GM19468 (cell line): ENCODE measurements around the gene PLEKHG5.
A peak's percentile ranks its signal among the peaks of the same experiment; 100 is the strongest.
"Not testable (repeated sequence)": the region's sequence is repeated elsewhere in the genome, so short reads cannot be mapped to it uniquely, and the experiment has no call there.

ENCODE experiments used
- ATAC-seq: cut with Tn5 transposase; IDR thresholded peaks from one replicate; pipeline ENCODE4 v1.9.1; 2021; ENCODE audit warnings: mild to moderate bottlenecking, moderate library complexity, moderate number of reproducible peaks; ENCODE audit not compliant: unreplicated experiment; ENCODE audit errors: extremely low read depth

PLEKHG5 gene

DNA sequence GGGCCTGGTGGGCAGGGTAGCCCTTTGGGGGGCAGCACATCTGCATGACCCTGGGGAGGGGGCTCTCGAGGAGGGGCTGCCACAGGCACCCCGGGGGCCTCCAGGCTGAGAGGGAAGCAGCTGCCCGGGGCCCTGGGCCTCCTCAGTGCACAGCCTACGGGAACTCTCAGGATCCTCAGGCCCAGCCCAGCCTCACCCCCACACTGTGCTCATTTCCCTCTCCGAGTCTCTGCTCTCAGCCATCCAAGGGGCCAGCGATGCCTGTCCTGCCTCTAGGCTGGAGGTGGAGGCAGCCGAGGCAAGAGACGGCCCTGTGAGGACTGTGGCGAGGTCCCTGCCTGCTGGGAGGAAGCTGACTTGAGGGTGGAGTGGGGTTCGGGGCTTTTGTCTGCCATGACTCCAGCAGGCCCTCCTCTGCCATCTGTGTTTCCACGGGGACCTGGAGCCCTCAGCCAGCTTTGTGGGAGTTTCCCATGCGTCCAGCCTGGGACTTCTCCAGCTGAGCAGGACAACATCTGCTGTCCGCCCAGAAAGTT is 7.2 kb upstream of the PLEKHG5 start:
- no peak for ATAC-seq

DNA sequence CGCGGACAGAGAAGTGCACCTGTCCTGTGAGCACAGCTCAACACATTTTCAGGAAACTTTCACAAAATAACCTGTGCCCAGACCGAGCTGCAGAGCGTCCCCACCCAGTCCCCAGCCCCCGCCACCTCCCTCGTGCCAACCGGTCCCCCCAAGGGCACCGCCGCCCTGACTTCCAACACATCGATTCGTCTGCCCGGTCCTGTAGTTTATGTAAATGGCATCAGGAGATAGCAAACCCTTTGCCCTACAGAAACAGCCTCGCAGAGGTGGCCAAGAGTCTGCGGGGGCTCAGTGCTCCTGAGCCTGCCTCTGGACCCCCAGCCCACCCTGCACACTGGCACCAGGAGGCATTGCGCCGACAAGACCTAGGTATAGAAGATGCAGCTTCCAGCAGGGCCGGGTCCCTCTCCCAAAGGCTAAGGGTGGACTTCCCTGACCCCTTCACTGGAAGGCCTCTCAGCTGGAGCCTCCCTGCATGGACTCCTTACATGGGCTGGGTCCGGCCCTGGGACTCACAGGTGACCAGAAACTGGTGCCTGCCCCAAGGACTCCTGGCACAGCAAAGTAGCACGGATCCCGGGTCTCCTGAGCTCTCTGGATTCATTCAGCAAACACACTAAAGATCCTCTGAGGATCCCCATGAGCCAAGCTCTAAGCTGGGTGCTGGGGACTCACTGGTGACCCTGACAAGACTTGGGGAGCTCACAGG is 6.6 kb upstream of the PLEKHG5 start:
- no peak for ATAC-seq

DNA sequence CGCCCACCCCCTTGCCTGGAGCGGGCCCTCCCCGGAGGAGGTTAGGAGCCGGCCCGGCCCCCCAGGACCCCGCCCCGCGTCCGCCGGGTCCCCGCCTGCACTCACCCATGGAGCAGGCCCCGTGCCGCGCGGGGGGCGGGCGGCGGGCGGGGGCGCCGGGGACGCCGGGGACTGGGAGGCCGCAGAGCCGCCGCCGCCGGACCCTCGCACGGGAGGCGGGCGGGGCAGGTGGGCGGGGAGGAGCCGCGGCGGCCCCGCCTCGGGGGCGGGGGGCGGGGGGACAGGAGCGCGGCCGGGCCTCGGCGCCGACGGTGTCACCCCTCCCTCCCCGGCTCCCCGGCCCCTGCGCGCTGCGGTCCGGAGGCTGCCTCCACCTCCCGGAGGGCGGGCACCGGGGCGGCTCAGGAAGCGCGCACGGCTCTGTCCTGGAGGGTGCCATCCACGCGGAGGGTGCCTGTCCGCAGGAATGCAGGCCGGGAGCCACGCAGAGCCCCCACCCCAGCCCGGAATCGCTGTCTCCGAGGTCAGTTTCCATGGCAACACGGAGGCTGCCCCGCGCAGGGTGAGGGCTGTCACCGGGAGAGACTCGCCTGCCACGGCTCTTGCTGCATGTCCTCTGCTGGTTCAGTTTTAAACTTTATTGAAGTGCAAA is 5.9 kb upstream of the PLEKHG5 start:
- no peak for ATAC-seq

DNA sequence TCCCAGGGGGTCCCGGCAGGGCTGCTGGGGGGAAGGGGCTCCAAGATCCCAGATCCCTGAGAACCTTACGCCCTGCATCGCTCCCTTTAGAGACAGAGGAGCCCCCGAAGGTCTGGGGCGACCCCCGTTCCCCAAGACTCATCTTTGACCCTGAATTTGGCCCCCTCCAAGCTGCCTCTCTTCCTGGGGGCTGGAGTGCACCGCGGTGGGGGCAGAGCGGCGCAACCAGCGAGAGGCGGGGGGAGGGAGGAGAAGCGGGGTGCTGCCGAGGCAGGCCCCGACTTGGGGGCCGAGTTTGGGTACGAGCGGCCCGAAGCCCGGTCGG is 5.4 kb upstream of the PLEKHG5 start:
- no peak for ATAC-seq

DNA sequence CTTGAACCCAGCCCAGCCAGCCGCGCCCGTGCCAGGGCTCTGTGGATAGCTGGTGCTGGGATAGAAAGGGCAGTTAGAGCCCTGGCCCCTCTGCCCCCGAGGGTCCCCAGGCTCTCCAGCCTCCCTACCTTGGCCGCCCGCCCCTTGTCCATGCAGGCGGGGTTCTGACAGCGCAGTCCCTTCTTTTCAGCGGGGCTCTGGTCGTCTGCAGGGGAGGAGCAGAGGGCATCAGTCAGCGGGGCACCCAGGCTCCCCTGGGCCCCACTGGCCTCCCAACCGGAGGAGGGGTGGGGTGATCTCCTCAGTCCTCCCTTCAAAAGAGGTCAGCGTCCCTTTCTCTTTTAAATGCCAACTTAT is 4.9 kb upstream of the PLEKHG5 start:
- ATAC-seq, result no peak

DNA sequence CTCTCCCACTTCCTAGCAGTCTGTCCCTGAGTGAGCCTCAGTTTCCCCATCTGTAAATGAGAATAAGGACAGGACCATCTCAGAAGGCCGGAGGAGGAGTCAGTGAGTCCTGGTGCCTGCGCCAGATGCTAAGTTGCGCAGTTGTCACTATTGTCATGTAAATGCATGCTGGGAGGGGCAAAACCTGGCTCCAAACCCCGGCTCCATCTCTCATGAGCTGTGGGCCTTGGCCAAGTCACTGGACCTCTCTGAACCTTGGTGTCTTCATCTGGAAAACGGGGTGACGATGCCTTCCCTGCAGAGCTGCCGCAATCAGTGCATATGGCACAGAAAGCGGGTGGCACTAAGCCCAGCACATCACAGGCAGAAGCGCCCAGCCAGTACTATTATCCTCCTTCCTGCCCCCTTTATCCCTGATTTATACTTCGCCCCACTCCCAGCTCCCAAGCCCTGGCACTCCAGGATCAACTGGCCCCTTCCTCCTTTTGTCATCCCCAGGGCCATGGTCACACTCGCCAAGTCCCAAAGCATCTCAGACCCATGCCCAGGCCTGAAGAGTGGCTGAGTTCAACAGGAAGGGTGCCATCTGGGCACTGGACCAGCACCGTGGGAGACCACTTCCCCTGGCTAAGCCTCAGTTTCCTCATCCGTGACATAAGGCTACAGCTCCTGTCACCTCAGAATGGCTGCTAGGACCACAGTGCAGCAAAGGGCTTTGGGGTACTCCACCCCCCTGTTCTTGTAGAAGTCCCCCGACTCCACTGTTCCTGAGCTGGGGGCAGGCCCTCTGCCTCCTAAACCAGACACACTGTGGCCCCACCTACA is 4.3 kb upstream of the PLEKHG5 start:
- no peak for ATAC-seq

DNA sequence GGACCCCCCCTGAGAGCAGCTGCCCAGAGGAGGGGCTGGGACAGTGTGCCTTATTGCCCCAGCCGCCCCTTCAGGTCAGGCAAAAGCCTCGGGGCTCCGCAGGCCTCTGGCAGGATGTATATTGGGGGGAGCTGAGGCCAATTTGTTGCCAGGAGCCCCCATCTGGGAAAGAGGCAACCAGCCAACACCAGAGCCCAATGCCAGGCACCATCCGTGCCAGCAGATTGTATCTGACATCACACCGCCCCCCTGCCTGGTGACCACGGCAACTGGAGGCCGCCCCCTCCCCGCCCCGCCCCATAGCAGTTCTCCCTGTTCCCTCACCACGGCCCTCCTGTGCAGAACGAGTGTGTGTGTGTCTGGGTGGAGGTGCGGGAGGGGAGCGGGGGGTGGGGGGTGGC is 3.6 kb upstream of the PLEKHG5 start:
- ATAC-seq, result no peak

DNA sequence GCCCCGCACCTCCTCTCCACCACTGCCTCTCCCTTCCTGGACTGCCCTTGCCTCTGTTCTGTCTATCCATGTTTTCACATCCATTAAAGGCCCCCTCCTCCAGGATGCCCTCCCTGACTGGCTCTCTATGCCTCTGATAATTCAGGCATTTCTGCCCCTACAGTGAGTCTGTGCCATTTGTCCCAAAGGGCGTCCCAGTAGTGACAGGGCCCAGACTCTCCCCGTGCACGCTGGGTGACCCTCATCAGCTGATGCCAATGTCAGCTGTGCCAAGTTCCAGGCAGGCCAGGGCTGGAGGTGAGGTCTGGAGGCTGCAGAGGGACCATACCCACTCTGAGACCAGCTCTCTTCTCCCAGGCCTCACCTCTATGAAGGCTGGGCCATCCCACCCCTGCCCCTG is 3.2 kb upstream of the PLEKHG5 start:
- no peak for ATAC-seq

DNA sequence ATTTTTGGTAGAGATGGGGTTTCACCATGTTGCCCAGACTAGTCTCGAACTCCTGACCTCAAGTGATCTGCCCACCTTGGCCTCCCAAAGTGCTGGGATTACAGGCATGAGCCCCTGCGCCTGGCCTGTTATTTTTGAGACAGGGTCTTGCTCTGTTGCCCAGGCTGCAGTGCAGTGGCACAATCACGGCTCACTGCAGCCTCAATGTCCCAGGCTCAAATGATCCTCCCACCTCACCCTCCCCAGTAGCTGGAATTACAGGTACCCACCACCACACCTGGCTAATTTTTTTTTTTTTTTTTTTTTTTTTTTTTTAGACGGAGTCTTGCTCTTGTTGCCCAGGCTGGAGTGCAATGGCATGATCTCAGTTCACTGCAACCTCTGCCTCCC is 2.4 kb upstream of the PLEKHG5 start:
- ATAC-seq, result not testable (repeated sequence)

DNA sequence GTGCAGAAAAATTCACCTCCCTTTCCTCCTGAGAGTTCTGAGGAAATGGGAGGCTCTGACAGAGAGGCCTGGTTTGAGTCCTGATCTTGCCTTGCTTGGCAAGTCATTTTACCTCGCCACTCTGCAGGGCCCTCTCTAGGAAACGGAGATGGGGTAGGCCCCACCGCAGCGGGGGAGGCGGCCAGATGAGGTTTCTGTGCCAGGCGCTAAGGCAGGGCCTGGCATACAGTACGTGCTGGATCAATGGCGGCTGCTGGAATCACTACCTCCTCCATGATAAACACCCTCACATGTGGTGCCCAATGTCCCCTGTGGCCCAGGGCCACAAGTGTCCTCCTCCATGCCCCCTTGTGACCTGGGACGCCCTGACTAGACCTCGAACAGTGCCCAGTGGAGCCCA is 499 bp upstream of the PLEKHG5 start:
- ATAC-seq, result no peak

DNA sequence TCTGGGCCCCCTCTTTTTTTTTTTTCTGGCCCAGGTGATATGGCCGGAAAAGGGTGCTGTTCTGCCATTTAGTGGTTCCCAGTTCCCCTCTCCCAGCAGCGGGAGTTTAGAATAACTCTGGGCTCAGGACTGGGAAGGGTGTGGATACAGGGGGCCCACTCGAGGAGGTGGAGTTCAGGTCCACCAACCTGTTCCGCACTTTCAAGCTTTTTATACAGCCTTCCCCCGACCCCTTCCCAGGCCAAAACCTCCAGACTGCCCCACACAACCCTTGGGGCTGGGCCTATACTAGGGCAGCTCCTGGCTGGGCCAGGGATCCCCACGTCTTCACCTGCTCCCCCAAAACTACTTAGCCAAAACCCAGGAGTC is 402 bp downstream of the PLEKHG5 start:
- no peak for ATAC-seq

DNA sequence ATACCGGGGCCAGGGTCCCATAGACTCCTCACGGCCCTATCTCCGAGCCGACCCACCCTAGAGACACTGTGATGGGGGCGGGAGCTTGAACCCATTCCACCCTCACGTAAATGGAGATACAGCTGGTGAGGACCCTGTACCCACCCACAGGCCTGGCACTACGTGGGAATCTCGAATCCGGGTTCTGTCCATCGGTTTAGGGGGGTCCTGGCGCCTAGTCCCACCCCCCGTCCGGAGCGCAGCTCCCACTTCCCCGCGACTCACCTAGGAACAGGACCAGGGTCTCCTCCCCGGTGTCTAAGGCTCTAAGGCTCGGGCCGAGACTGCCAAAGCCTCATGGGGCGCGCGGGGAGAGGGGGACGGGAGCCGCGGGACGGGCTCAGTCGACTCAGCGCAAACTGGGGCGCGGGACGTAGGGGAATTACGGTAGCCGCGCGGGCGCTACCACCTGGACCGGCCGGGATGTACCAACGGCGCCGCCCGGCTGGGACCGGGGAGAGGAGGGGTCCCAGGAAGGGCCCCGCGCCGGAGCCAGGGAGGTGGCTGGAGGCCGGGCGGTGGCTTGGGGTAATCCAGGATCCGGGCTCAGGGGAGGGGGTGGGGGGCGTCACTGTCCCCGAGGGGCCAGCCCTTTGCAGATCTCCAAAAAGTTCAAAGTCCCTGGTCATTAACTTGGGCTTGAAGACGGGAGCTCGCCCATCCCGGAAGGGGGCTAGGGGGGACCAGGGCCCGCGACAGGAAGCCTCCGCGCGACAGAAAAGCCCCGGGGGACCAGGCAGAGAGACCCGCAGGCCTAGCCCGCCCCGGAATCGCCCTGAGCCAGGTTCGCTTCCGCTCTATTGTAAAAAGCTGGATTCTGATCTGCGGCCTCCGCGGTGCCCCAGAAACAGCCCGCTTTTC is 1.0 kb downstream of the PLEKHG5 start:
- no peak for ATAC-seq

DNA sequence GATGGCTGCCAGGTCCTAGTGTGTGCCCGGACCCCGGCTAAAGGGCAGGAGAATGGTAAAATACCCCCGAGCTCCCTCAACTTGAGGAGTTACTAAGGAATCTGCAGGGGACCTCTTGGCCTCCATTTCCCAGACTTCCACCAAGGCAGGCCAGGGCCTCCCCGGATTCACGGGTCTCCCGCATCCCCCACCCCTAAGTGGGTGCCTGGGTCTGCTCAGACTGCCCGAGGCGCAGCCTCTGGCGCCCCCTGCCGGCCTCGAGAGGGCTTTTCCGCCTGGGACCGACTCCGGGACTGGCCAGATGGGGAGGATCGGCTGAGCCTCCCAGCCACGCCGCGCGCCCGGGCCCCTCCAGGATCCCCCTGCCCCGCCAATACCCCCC is 1.7 kb downstream of the PLEKHG5 start:
- ATAC-seq, result peak; percentile 40

DNA sequence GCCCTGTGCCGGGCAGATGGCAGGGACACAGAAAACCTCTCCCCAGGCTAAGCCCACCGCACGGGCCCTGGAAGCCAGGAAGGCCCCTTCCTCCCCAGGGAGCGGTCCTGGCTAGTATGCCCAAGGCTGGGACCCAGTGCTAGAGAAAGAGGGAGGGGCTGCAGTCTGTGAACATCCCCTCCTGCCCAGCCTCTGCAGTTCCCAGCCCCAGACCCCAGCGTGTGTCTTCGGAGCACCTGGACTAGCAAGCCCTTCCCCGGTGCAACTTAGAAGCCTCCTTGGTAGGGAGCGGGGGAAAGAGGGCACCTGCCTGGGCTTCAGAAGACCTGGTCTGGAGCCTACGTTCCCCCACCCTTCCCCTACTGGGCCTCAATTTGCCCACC is 2.1 kb downstream of the PLEKHG5 start:
- no peak for ATAC-seq

DNA sequence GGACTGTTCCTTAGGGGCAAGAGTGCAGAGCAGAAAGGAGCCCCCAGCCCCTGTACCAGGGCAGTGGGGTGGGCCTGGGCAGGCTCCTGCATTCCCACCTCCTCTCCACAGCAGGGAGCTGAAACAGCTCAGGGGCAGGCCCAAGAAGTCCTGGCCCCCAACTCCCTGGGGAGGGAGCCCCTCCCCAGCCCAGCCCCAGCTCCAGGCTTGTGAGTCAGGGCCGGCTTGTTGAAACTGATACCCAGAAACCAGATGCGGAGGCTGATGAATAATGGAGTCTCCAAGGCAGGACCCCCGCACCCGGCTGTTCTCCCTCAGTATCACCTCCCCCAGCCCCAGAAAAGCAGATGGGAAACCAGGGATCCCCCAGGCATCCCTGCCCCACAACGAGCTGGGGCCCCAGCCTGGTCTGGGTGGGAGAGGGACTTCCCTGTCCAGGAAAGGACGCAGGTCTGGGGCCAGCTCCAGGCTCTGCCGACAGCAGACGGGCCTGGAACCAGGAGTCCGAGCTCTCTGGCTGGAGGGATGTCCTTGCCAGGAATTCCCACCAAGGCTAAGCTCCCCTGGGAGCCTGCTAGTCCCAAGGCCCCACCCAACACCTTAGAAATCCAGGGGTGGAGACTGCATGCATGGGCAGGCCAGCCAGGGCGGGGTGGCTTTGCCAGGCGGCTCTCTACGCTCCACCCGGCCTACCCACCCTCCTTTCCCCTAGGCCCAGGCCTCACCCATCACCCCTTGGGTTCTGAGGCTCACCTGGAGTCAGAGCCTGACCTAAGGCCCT is 2.7 kb downstream of the PLEKHG5 start:
- no peak for ATAC-seq

DNA sequence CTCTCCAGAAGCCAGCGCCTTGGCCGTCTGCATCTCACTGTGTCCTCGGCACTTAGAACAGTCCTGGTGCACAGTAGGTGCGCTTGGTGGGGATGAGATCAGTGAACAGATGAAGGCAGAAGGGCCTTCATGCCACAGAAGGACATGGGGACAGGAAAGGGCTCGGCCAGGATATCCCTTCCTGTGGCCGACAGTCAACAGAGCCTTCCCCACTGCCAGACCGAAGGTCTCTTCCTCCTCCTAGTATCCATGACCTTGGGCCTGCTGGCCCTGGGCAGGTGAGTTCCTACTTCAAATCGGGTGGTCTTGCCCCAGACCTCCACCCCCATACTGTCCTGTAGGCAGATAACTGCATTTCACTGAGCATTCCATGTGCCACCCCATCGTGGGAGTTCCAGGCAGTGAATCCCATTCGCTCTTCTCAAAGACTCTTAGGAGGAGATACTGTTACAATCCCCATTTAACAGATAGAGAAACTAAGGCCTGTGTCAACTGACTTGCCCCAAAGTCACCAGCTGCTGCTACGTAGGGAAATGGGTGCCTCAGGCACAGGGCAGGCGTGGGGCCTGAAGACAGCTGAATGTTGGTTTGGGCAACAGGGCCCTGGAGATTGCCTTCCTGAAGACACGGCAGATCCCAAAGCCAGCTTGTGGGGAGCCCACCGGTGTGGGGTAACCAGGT is 3.5 kb downstream of the PLEKHG5 start:
- no peak for ATAC-seq

DNA sequence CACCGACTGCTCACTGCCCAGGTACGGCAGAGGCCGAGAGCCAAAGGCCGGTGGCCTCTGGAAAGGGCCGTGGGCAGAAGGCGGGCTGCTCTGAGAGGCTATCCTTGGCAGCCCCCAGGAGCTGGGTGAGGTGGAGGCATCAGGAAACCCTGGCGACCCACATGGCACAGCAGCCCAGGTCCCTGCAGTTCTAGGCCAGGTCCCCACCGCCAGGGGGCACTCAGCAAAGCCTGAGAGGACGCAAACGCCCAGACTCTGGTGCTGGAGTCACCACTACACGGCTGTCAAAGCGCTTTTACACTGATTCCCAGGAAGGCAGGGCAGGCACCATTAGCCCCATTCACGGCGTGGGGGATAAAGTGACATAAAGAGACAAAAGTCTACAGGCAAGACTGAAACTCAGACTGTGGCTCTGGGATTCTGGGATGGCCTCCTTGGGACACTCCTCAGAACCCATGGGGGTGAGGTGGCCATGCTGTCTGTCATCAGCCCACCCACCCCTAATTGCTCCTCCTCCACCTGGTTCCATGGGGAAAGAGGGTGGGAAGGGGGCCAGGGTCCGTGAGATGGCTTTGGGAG is 4.9 kb downstream of the PLEKHG5 start:
- ATAC-seq, result no peak

DNA sequence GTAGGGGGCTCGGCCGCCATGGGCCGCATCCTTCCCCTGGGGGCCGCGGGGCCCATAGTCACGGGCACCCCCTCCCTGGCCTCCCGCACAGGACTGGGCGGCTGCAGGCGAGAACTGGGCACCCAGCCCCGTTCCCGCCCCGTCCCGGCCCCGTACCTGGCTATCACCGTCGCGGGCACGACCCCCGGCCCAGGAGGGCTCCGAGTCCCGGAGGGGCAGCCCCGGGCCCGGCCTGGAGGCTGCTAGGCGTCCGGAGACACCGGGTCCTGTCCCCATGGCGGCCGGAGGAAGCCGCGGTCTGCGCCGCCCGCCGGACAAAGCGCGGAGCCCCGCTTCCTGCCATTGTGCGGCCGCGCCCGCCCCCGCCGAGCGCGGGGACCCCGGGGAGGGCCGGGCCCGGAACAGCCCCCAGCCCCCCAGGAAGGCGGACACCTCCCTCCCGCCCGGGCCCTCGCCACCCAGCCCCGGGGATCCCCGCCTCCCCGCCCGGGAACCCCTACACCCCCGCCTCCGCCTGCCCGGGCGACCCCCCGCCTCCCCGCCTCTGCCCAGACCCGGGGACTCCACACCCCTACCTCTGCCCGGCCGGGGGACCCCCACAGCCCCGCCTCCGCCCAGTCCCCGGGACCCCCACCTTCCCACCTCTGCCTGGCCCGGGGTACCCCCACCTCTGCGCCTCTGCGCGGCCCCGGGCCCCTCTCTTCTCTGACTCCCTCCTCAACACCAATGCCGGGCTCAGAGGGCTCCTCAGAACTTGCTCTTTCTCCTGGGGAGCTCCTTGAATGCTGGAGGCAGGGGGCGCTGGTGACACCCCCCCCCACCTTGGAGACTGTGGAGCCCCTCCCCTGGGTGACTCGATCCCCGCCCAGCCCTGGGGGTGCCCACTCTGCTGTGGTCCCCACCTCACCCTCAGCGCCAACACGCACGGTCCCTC is 6.0 kb downstream of the PLEKHG5 start:
- ATAC-seq, result no peak
